Adrenal gland (tissue), 12 donors: ENCODE measurements around the gene IMPG2. TPM values are rescaled to one million over a fixed set of nuclear protein-coding genes. Genes with fewer than 3 reads are reported as not detected.

Experiments
- DNase-seq, 7 donors: peaks; one replicate each; pipeline ENCODE4 v3.0.0-alpha.2; 2019 to 2020
- H3K27ac ChIP-seq, 5 donors: fragments of 200-600 bp; sonication (generic) in 4 of 5; 1 replicate in 3 of 5; 2 replicates in 2 of 5; pipeline versions ENCODE4 v1.5.1 to v1.8.0; 2016 to 2020; ENCODE audit warnings: mild to moderate bottlenecking in 1 of 5
- H3K27me3 ChIP-seq: fragments of 200-600 bp; 2 replicates; pipeline ENCODE4 v1.8.0; 2021
- H3K36me3 ChIP-seq, 2 donors: fragments of 200-600 bp; replicated peaks in 1 of 2; 1 replicate in 1 of 2; 2 replicates in 1 of 2; pipeline versions ENCODE4 v1.5.1 to v1.8.0; 2018 to 2022
- H3K4me1 ChIP-seq, 2 donors: fragments of 200-600 bp; replicated peaks in 1 of 2; 1 replicate in 1 of 2; 2 replicates in 1 of 2; pipeline versions ENCODE4 v1.5.1 to v1.8.0; 2018 to 2021
- H3K4me3 ChIP-seq, 4 donors: fragments of 200-600 bp; sonication (generic) in 3 of 4; one replicate each; pipeline ENCODE4 v1.5.1; 2016 to 2018
- H3K9me3 ChIP-seq, 3 donors: fragments of 200-600 bp; sonication (generic) in 1 of 3; replicated peaks in 1 of 3; 1 replicate in 2 of 3; 2 replicates in 1 of 3; pipeline versions ENCODE4 v1.5.1 to v1.8.0; 2016 to 2021
- CTCF ChIP-seq, 6 experiments: fragments of 450-650 bp in 4 of 6; fragments of 200-600 bp in 2 of 6; sonication (generic) in 1 of 6; IDR thresholded peaks; 1 replicate in 5 of 6; 2 replicates in 1 of 6; pipeline versions ENCODE4 v1.5.1 to v1.8.0; 2016 to 2021; ENCODE audit warnings: antibody characterized with exemption in 6 of 6, mild to moderate bottlenecking in 2 of 6, moderate library complexity in 1 of 6
- POLR2A ChIP-seq, 2 donors: fragments of 450-650 bp; IDR thresholded peaks; one replicate each; pipeline ENCODE4 v1.6.1; 2017; ENCODE audit warnings: antibody characterized with exemption in 2 of 2, mild to moderate bottlenecking in 2 of 2, moderate library complexity in 1 of 2
- WGBS, 4 donors: extraction: QIAGEN DNeasy Blood & Tissue Kit in 2 of 4; methylation state at CpG; one replicate each; pipeline versions ENCODE4 v1.1.5 to v1.1.7; 2013 to 2017; 5-methylcytosine and 5-hydroxymethylcytosine counted together
- intact Hi-C, 2 donors: fragments of 100-400 bp; cut with DNase I; formaldehyde crosslinking; loops; one replicate each; pipeline versions ENCODE4 v1.14.1 to v1.15.0; 2022 to 2023
- polyA plus RNA-seq, 3 donors: library from polyadenylated mRNA; stranded (reverse); fragments of 200-250 nt in 2 of 3; fragments of 350-450 nt in 1 of 3; fragmentation: Illumina TruSeq in 1 of 3; extraction: RNeasy Lipid Tissue Mini Kit (QIAGEN cat#74804) in 1 of 3; gene quantifications; one replicate each; pipeline ENCODE4 v1.2.3, GENCODE V29; 2013 to 2014
- total RNA-seq, 9 donors: library from RNA; depleted of rRNA in 4 of 9; stranded (reverse); fragments of >200 nt in 4 of 9; fragments of 120-200 nt in 1 of 9; fragmentation: NEBNext Ultra II Directional in 1 of 9; extraction: Animal tissue kit (Norgen Biotek cat#: 25700) in 1 of 9; gene quantifications; one replicate each; pipeline versions ENCODE4 v1.1.0 to v1.2.4, GENCODE V29; 2013 to 2023
- donor health status: healthy with polysubstance abuse.
- donor health status: Bipolar disorder and iron deficiency.
- donor health status: DM: yes; HTN: yes; CAD: no.
- donor health status: DM: no; HTN: no; CAD: no.
- donor health status: DM: no; HTN: no; CAD: no.
- donor health status: DM: yes; HTN: yes; CAD: no.

The IMPG2 gene
- total and polyA plus RNA-seq, 12 donors: 0.06 to 1.3 (median 0.21) TPM

GRCh38 chr3:101244212-101244575 is 76.2 kb downstream of the IMPG2 start:
- WGBS, 4 donors: 93 to 96% (median 95%) methylated on average over 5 of the region's 5 CpGs
- H3K36me3 ChIP-seq: no peaks in the 10 kb centered on the region
- H3K9me3 ChIP-seq: no peaks in the 10 kb centered on the region
- no peak for TF ChIP-seq CTCF (IDR thresholded peaks at IDR 0.05)
- TF ChIP-seq POLR2A (IDR thresholded peaks at IDR 0.05): no peak
- peaks cover 0 to 1% of the 10 kb centered on the region in 2 donors for H3K4me1 ChIP-seq
- H3K27ac ChIP-seq: no peak overlapping the region
- intact Hi-C loops: no loop called here
- H3K27me3 ChIP-seq: no peaks in the 10 kb centered on the region
- no peak overlapping the region for H3K4me3 ChIP-seq
- DNase-seq: no peak

GRCh38 chr3:101243285-101244211 is 76.8 kb downstream of the IMPG2 start:
- intact Hi-C loops: no loop called here
- 76 to 93% (median 92%) methylated on average over 4 of the region's 4 CpGs for WGBS, 4 donors
- H3K4me3 ChIP-seq: no peak overlapping the region

GRCh38 chr3:101240719-101241399 is 79.5 kb downstream of the IMPG2 start:
- Histone ChIP-seq H3K36me3 (no peaks in the 10 kb centered on the region), H3K27me3 (no peaks in the 10 kb centered on the region), H3K27ac (no peak overlapping the region), H3K4me3 (no peak overlapping the region), H3K9me3 (no peaks in the 10 kb centered on the region), H3K4me1 (no peaks in the 10 kb centered on the region)
- no peak for TF ChIP-seq POLR2A (IDR thresholded peaks at IDR 0.05)
- no peak for TF ChIP-seq CTCF (IDR thresholded peaks at IDR 0.05)
- WGBS, 4 donors: 100% methylated on average over 1 of the region's 1 CpG
- DNase-seq: no peak
- intact Hi-C loops: no loop called here

More at GRCh38 chr3:101243285-101244211, 76.8 kb downstream of the IMPG2 start:
- Histone ChIP-seq H3K4me1 (no peaks in the 10 kb centered on the region), H3K27ac (no peak overlapping the region), H3K27me3 (no peaks in the 10 kb centered on the region), H3K36me3 (no peaks in the 10 kb centered on the region), H3K9me3 (no peaks in the 10 kb centered on the region)
- no peak for DNase-seq
- TF ChIP-seq POLR2A (IDR thresholded peaks at IDR 0.05) (no peak), CTCF (IDR thresholded peaks at IDR 0.05) (no peak)

GRCh38 chr3:101235048-101235447 is 85.3 kb downstream of the IMPG2 start:
- Histone ChIP-seq H3K36me3 (no peaks in the 10 kb centered on the region), H3K27ac (no peak overlapping the region), H3K9me3 (no peaks in the 10 kb centered on the region), H3K4me3 (no peak overlapping the region), H3K27me3 (no peaks in the 10 kb centered on the region), H3K4me1 (no peaks in the 10 kb centered on the region)
- no peak for TF ChIP-seq CTCF (IDR thresholded peaks at IDR 0.05)
- no peak for TF ChIP-seq POLR2A (IDR thresholded peaks at IDR 0.05)
- intact Hi-C loops: no loop called here
- 90 to 92% (median 92%) methylated on average over 3 of the region's 3 CpGs for WGBS, 4 donors
- no peak for DNase-seq
